PC-3 (cell line): Measurements from ENCODE around the gene FBXO48. TPM values are rescaled to one million over a fixed set of nuclear protein-coding genes. Genes with fewer than 3 reads are reported as not detected.

Experiments used
- ATAC-seq: fragments of 200-7000 bp; cut with Tn5 transposase; 2 replicates; pipeline ENCODE4 v1.9.1; 2020; ENCODE audit warnings: mild to moderate bottlenecking, moderate library complexity
- BruUV-seq: library from RNA; stranded (reverse); fragments of 400-500 nt; replicated peaks from 2 replicates; lab custom pipeline; 2021; lab: Mats Ljungman, UMichigan
- CTCF ChIA-PET: fragments of 300-600 bp; sonication (Branson Sonifier 250); formaldehyde crosslinking; loops from one replicate; lab custom pipeline; 2022; ENCODE audit warnings: antibody characterized with exemption; lab: Charles Lee
- POLR2A ChIA-PET: fragments of 300-600 bp; sonication (Branson Sonifier 250); formaldehyde crosslinking; loops from one replicate; lab custom pipeline; 2022; ENCODE audit warnings: antibody characterized with exemption; ENCODE audit not compliant: unreplicated experiment; lab: Charles Lee
- DNase-seq: peaks from one replicate; pipeline ENCODE4 v3.0.0-alpha.2; 2015
- H2AFZ ChIP-seq: fragments of 300-600 bp; sonication (generic); 2 replicates; pipeline ENCODE4 v1.6.0; 2016; ENCODE audit warnings: antibody characterized with exemption, low read length
- H3F3A ChIP-seq: fragments of 300-600 bp; sonication (generic); one replicate; pipeline ENCODE4 v1.6.0; 2017; ENCODE audit warnings: antibody characterized with exemption, low read length, control low read depth, mild to moderate bottlenecking; ENCODE audit not compliant: unreplicated experiment
- H3K27ac ChIP-seq: fragments of 300-600 bp; sonication (generic); 2 replicates; pipeline ENCODE4 v1.5.1; 2016; ENCODE audit warnings: mild to moderate bottlenecking, low read length
- H3K27me3 ChIP-seq: fragments of 300-600 bp; sonication (generic); 2 replicates; pipeline ENCODE4 v1.6.1; 2016; ENCODE audit warnings: low read length, mixed read lengths
- H3K36me3 ChIP-seq: fragments of 300-600 bp; sonication (generic); 2 replicates; pipeline ENCODE4 v1.6.1; 2016; ENCODE audit warnings: low read depth, mixed run types, low read length, mixed read lengths
- H3K4me1 ChIP-seq: fragments of 300-600 bp; sonication (generic); 2 replicates; pipeline ENCODE4 v1.5.1; 2016; ENCODE audit warnings: low read length; ENCODE audit not compliant: insufficient read depth
- H3K4me2 ChIP-seq: fragments of 300-600 bp; sonication (generic); 2 replicates; pipeline ENCODE4 v1.6.0; 2016; ENCODE audit warnings: low read length
- H3K4me3 ChIP-seq: fragments of 300-600 bp; sonication (generic); 2 replicates; pipeline ENCODE4 v1.5.1; 2016; ENCODE audit warnings: mild to moderate bottlenecking, low read length, mixed read lengths
- H3K79me2 ChIP-seq: fragments of 300-600 bp; sonication (generic); 2 replicates; pipeline ENCODE4 v1.6.1; 2017; ENCODE audit warnings: low read length, mixed read lengths
- H3K9ac ChIP-seq: fragments of 300-600 bp; sonication (generic); 2 replicates; pipeline ENCODE4 v1.6.0; 2016; ENCODE audit warnings: mild to moderate bottlenecking, low read length
- H3K9me2 ChIP-seq: fragments of 300-600 bp; sonication (generic); replicated peaks from 2 replicates; pipeline ENCODE4 v1.6.1; 2016; ENCODE audit warnings: mixed run types, low read length, mixed read lengths
- H3K9me3 ChIP-seq: fragments of 300-600 bp; sonication (generic); 2 replicates; pipeline ENCODE4 v1.6.1; 2016; ENCODE audit warnings: low read length, mixed read lengths
- H4K20me1 ChIP-seq: fragments of 300-600 bp; sonication (generic); 2 replicates; pipeline ENCODE4 v1.6.1; 2016; ENCODE audit warnings: low read length, mixed read lengths
- CTCF ChIP-seq: fragments of 300-600 bp; sonication (generic); conservative IDR thresholded peaks from 2 replicates; pipeline ENCODE4 v1.5.1; 2017; ENCODE audit warnings: antibody characterized with exemption, low read depth, mild to moderate bottlenecking, low read length
- EZH2 ChIP-seq: fragments of 300-600 bp; sonication (generic); IDR thresholded peaks from one replicate; pipeline ENCODE4 v1.6.1; 2017; ENCODE audit warnings: antibody characterized with exemption, mild to moderate bottlenecking, low read length; ENCODE audit not compliant: unreplicated experiment
- EZH2phosphoT487 ChIP-seq: fragments of 300-600 bp; sonication (generic); IDR thresholded peaks from 2 replicates; pipeline ENCODE4 v1.6.1; 2018; ENCODE audit warnings: mild to moderate bottlenecking, antibody characterized with exemption, low read length, borderline replicate concordance
- intact Hi-C: fragments of 100-400 bp; cut with micrococcal nuclease; formaldehyde crosslinking; loops from 2 replicates; pipeline ENCODE4 v1.9.0; 2023
- total RNA-seq: library from RNA; depleted of rRNA; stranded (reverse); fragments of >200 nt; gene quantifications from 2 replicates; pipeline ENCODE4 v1.2.3, GENCODE V29; 2014

The FBXO48 gene
- total RNA-seq, 1 experiment from 2014 or later = 0.91 TPM

DNA sequence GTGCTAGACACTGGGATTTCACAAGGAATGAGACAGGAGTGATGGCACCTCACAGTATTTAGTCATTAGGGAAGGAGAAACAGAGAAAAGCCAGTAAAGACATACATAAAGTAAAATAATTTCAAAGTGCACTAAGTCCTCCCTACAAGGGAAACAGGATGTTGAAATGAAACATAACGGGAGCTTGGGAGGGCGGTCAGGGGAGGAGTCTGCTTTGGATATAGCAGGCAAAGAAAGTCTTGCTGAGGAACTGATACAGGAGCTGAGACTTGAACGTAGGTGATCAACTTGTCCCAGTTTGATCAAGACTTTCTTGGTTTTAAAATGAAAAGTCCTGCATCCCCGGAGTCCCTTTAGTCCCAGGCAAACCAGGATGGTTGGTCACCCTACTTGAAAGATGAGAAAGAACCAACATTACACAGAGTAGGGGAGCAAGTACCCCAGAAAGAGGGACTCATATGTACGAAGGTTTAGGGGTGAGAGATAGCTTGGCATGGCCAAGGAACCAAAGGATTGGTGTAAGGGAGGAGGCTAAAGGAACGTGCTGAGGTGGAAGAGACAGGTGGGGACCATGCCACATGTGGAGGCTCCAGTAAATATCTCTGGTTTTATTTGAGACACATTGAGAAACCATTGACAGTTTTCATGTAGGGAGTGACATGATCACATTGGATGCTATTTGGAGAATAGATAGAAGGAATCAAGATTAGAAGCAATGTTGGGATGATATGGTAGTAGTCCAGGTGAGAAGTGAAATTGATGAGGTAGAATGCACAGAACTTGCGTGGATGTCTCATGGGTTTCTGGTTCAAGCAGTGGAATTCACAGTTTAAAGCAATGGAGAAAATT lies 28.4 kb downstream of the FBXO48 start:
- Histone ChIP-seq H4K20me1 (no peaks in the 10 kb centered on the region), H3K4me1 (no peaks in the 10 kb centered on the region), H3K36me3 (no peaks in the 10 kb centered on the region), H3K27me3 (no peaks in the 10 kb centered on the region), H3K4me2 (no peak overlapping the region), H3K4me3 (no peak overlapping the region), H3K27ac (no peak overlapping the region), H3K9ac (no peak overlapping the region), H3F3A (no peaks in the 10 kb centered on the region), H3K9me3 (no peaks in the 10 kb centered on the region), H3K79me2 (no peaks in the 10 kb centered on the region), H2AFZ (no peak overlapping the region), H3K9me2 (no peaks in the 10 kb centered on the region)
- ChIA-PET CTCF (no interaction called here), POLR2A (no interaction called here)
- no peak for DNase-seq
- no TSS peak for BruUV-seq
- ATAC-seq = no peak
- TF ChIP-seq CTCF (no peak), EZH2 (no peak), EZH2phosphoT487 (no peak)
- intact Hi-C loops = no loop called here

DNA sequence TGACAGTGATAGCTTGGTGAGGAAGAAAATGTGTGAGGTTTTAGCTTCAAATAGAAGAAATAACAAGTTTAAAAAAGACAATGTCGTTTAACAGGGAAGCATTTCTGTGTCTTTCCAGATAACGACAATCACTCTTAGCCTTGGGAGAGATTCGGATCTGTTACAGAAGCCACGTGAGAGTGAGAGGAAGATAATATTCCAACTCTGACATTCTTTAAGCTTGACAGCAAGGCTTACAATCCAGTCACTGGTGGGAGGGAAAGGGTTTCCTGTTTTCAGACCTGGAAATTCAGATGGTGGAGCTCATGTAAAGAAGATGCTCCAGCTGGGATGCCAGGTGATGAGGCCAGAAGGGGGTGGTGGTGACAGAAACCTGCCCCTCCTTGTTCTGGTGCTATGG lies 30.8 kb downstream of the FBXO48 start:
- Histone ChIP-seq H3K9me2 (no peaks in the 10 kb centered on the region), H3K36me3 (no peaks in the 10 kb centered on the region), H4K20me1 (no peaks in the 10 kb centered on the region), H3F3A (no peaks in the 10 kb centered on the region), H3K4me2 (no peak overlapping the region), H2AFZ (peak overlapping the region; percentile 11; the same call in 1 of the 2 replicates), H3K4me1 (no peaks in the 10 kb centered on the region), H3K79me2 (no peaks in the 10 kb centered on the region), H3K27ac (no peak overlapping the region), H3K4me3 (no peak overlapping the region), H3K9me3 (no peaks in the 10 kb centered on the region), H3K27me3 (no peaks in the 10 kb centered on the region), H3K9ac (no peak overlapping the region)
- POLR2A ChIA-PET = no interaction called here
- no peak for ATAC-seq
- TF ChIP-seq CTCF = no peak
- no peak for TF ChIP-seq EZH2phosphoT487
- no peak for TF ChIP-seq EZH2
- DNase-seq = no peak
- BruUV-seq = no TSS peak
- CTCF ChIA-PET = no interaction called here
- intact Hi-C loops = no loop called here

GRCh38 chr2:68435615-68436014 lies 31.5 kb downstream of the FBXO48 start:
- no TSS peak for BruUV-seq

More at GRCh38 chr2:68435615-68436014, 31.5 kb downstream of the FBXO48 start:
- Histone ChIP-seq H4K20me1 (no peaks in the 10 kb centered on the region), H3K27ac (no peak overlapping the region), H3F3A (no peaks in the 10 kb centered on the region), H3K4me1 (no peaks in the 10 kb centered on the region), H3K9ac (no peak overlapping the region), H3K79me2 (no peaks in the 10 kb centered on the region), H3K27me3 (no peaks in the 10 kb centered on the region), H3K4me2 (no peak overlapping the region), H3K36me3 (no peaks in the 10 kb centered on the region), H3K4me3 (no peak overlapping the region), H2AFZ (no peak overlapping the region), H3K9me2 (no peaks in the 10 kb centered on the region), H3K9me3 (no peaks in the 10 kb centered on the region)
- TF ChIP-seq EZH2phosphoT487 = no peak
- no peak for TF ChIP-seq CTCF
- TF ChIP-seq EZH2 = no peak
- DNase-seq (no peak), ATAC-seq (no peak)
- intact Hi-C loops = no loop called here
- ChIA-PET POLR2A (no interaction called here), CTCF (no interaction called here)
